ENCODE data around the gene SLC12A7. TPM values are rescaled to one million over a fixed set of nuclear protein-coding genes. Genes with fewer than 3 reads are reported as not detected.

Gene SLC12A7
- total RNA-seq, 2 donors from 2014 or later, result 58.9 to 61.6 TPM

GRCh38 chr5:1133510-1134201 is 21.8 kb upstream of the SLC12A7 start:
- H3K4me3 ChIP-seq (ENCODE audit: low read length), result no peak overlapping the region
- H3K36me3 Mint-ChIP-seq (ENCODE audit: low read depth), result no peaks in the 10 kb centered on the region
- H3K9ac ChIP-seq (ENCODE audit: extremely low read depth, low read length, poor library complexity, severe bottlenecking), result no peak overlapping the region
- no peaks in the 10 kb centered on the region for H3K4me1 ChIP-seq (ENCODE audit: control insufficient read depth, insufficient read depth, low read length)
- DNase-seq, result no peak
- H3K9me3 ChIP-seq (ENCODE audit: control insufficient read depth, low read length), result no peaks in the 10 kb centered on the region
- peaks cover 8% of the 10 kb centered on the region for H3K4me1 Mint-ChIP-seq
- no peaks in the 10 kb centered on the region for H3K9me3 Mint-ChIP-seq
- H3K27me3 ChIP-seq (ENCODE audit: control insufficient read depth, insufficient read depth, low read length, poor library complexity, severe bottlenecking), result no peaks in the 10 kb centered on the region
- 84 to 86% methylated on average over 14 to 17 of the region's 17 CpGs for WGBS, 2 experiments (ENCODE audit: insufficient coverage in 1 of 2, insufficient read length in 1 of 2)
- H3K27ac ChIP-seq (ENCODE audit: low read depth, low read length), result no peak overlapping the region
- no peaks in the 10 kb centered on the region for H3K27me3 Mint-ChIP-seq (ENCODE audit: insufficient read depth)
- no peaks in the 10 kb centered on the region for H3K36me3 ChIP-seq (ENCODE audit: control insufficient read depth, insufficient read depth, low read length)
- no peak overlapping the region for H3K4me3 Mint-ChIP-seq
- H3K27ac Mint-ChIP-seq, result no peak overlapping the region
- no peak for TF ChIP-seq CTCF (conservative IDR thresholded peaks at IDR 0.05)

GRCh38 chr5:1133108-1133507 is 21.2 kb upstream of the SLC12A7 start:
- Mint-ChIP-seq H3K4me3 (no peak overlapping the region), H3K27me3 (ENCODE audit: insufficient read depth) (no peaks in the 10 kb centered on the region), H3K9me3 (no peaks in the 10 kb centered on the region), H3K4me1 (peaks cover 14% of the 10 kb centered on the region), H3K36me3 (ENCODE audit: low read depth) (no peaks in the 10 kb centered on the region), H3K27ac (no peak overlapping the region)
- no peaks in the 10 kb centered on the region for H3K36me3 ChIP-seq (ENCODE audit: control insufficient read depth, insufficient read depth, low read length)
- no peak overlapping the region for H3K4me3 ChIP-seq (ENCODE audit: low read length)
- H3K9me3 ChIP-seq (ENCODE audit: control insufficient read depth, low read length), result no peaks in the 10 kb centered on the region
- H3K27ac ChIP-seq (ENCODE audit: low read depth, low read length), result no peak overlapping the region
- TF ChIP-seq CTCF (conservative IDR thresholded peaks at IDR 0.05), result no peak
- H3K9ac ChIP-seq (ENCODE audit: extremely low read depth, low read length, poor library complexity, severe bottlenecking), result no peak overlapping the region
- peaks cover 2% of the 10 kb centered on the region for H3K4me1 ChIP-seq (ENCODE audit: control insufficient read depth, insufficient read depth, low read length)
- WGBS, 2 experiments (ENCODE audit: insufficient coverage in 1 of 2, insufficient read length in 1 of 2), result 82 to 87% methylated on average over 7 to 9 of the region's 9 CpGs
- no peak for DNase-seq
- H3K27me3 ChIP-seq (ENCODE audit: control insufficient read depth, insufficient read depth, low read length, poor library complexity, severe bottlenecking), result no peaks in the 10 kb centered on the region

- no peaks in the 10 kb centered on the region for H3K27me3 ChIP-seq (ENCODE audit: control insufficient read depth, insufficient read depth, low read length, poor library complexity, severe bottlenecking)
- Mint-ChIP-seq H3K27me3 (ENCODE audit: insufficient read depth) (no peaks in the 10 kb centered on the region), H3K4me1 (peaks cover 19% of the 10 kb centered on the region), H3K36me3 (ENCODE audit: low read depth) (no peaks in the 10 kb centered on the region), H3K27ac (no peak overlapping the region), H3K9me3 (no peaks in the 10 kb centered on the region), H3K4me3 (no peak overlapping the region)
- DNase-seq, result no peak
- no peak overlapping the region for H3K9ac ChIP-seq (ENCODE audit: extremely low read depth, low read length, poor library complexity, severe bottlenecking)
- no peaks in the 10 kb centered on the region for H3K9me3 ChIP-seq (ENCODE audit: control insufficient read depth, low read length)
- TF ChIP-seq CTCF (conservative IDR thresholded peaks at IDR 0.05), result no peak
- H3K27ac ChIP-seq (ENCODE audit: low read depth, low read length), result no peak overlapping the region
- H3K4me3 ChIP-seq (ENCODE audit: low read length), result no peak overlapping the region
- peaks cover 7% of the 10 kb centered on the region for H3K4me1 ChIP-seq (ENCODE audit: control insufficient read depth, insufficient read depth, low read length)
- no peaks in the 10 kb centered on the region for H3K36me3 ChIP-seq (ENCODE audit: control insufficient read depth, insufficient read depth, low read length)
- 96 to 100% methylated on average over 4 to 8 of the region's 8 CpGs for WGBS, 2 experiments (ENCODE audit: insufficient coverage in 1 of 2, insufficient read length in 1 of 2)
Observed at GRCh38 chr5:1132570-1132969, 20.7 kb upstream of the SLC12A7 start.

Data from endodermal cell (in vitro differentiated cells).